A549 (cell line): Measurements from ENCODE around the gene DENND6B. TPM values are rescaled to one million over a fixed set of nuclear protein-coding genes. Genes with fewer than 3 reads are reported as not detected.

Source experiments
- ATAC-seq, 2 experiments: fragments of 200-7000 bp in 1 of 2; fragments of >200 bp in 1 of 2; cut with Nextera tagmentation in 1 of 2; cut with Tn5 transposase in 1 of 2; 3 replicates each; pipeline versions ENCODE4 v1.8.0 to v1.9.1; 2018 to 2020; ENCODE audit warnings: mild to moderate bottlenecking in 1 of 2, moderate library complexity in 1 of 2
- CTCF ChIA-PET: fragments of 300-600 bp; sonication (Branson Sonifier 250); formaldehyde crosslinking; extraction: SDS; loops from one replicate; lab custom pipeline; 2021; ENCODE audit warnings: antibody characterized with exemption, inconsistent platforms; lab: Yijun Ruan, JAX
- POLR2A ChIA-PET: fragments of 350-600 bp; formaldehyde crosslinking; extraction: SDS; loops from one replicate; lab custom pipeline; 2021; ENCODE audit warnings: antibody characterized with exemption, inconsistent platforms; lab: Yijun Ruan, JAX
- DNase-seq, 2 experiments: peaks; one replicate each; pipeline versions ENCODE4 v3.0.0 to v3.0.0-alpha.2; 2011 to 2016; ENCODE audit warnings: low read depth in 1 of 2, low spot score in 1 of 2
- FAIRE-seq: peaks from 2 replicates; lab custom pipeline; 2011; peaks lifted over from hg19 to GRCh38; lab: Jason Lieb, UNC
- H3K27ac ChIP-seq, 2 experiments: fragments of >200 bp; sonication (Bioruptor Twin); formaldehyde crosslinking; 3 replicates each; pipeline ENCODE4 v1.5.1; 2016 to 2017
- H3K4me1 ChIP-seq: fragments of >200 bp; sonication (Bioruptor Twin); formaldehyde crosslinking; 3 replicates; pipeline ENCODE4 v1.6.1; 2016
- H3K4me2 ChIP-seq: fragments of >200 bp; sonication (Bioruptor Twin); formaldehyde crosslinking; 3 replicates; pipeline ENCODE4 v1.6.1; 2016
- H3K4me3 ChIP-seq: fragments of >200 bp; sonication (Bioruptor Twin); formaldehyde crosslinking; 3 replicates; pipeline ENCODE4 v1.5.1; 2016
- H3K9me3 ChIP-seq: fragments of >200 bp; sonication (Bioruptor Twin); formaldehyde crosslinking; 3 replicates; pipeline ENCODE4 v1.6.1; 2016
- CHD2 ChIP-seq: fragments of 150-350 bp; IDR thresholded peaks from 2 replicates; pipeline ENCODE4 v1.6.1; 2014; ENCODE audit warnings: low read length; ENCODE audit not compliant: partially characterized antibody
- CHD4 ChIP-seq: fragments of 200-600 bp; sonication (generic); IDR thresholded peaks from 2 replicates; pipeline ENCODE4 v1.6.1; 2016; ENCODE audit warnings: antibody characterized with exemption, mild to moderate bottlenecking, borderline replicate concordance
- EHMT2 ChIP-seq: fragments of 200-600 bp; sonication (generic); IDR thresholded peaks from 2 replicates; pipeline ENCODE4 v1.6.1; 2016; ENCODE audit warnings: antibody characterized with exemption, low read depth, mild to moderate bottlenecking, moderate library complexity
- ESRRA ChIP-seq: fragments of 150-350 bp; IDR thresholded peaks from 2 replicates; pipeline ENCODE4 v1.6.1; 2014; ENCODE audit warnings: mild to moderate bottlenecking, low read length, borderline replicate concordance
- FOSB ChIP-seq: fragments of 250-450 bp; sonication (Bioruptor Pico); IDR thresholded peaks from 2 replicates; pipeline ENCODE4 v1.5.0; 2020; ENCODE audit warnings: mild to moderate bottlenecking, moderate library complexity
- GATA3 ChIP-seq: IDR thresholded peaks from 2 replicates; pipeline ENCODE4 v1.6.1; 2012; ENCODE audit warnings: borderline replicate concordance
- HOXB13 ChIP-seq: fragments of 250-450 bp; sonication (Bioruptor Pico); IDR thresholded peaks from 2 replicates; pipeline ENCODE4 v1.5.0; 2020; ENCODE audit warnings: low read depth, mild to moderate bottlenecking, moderate library complexity
- JUN ChIP-seq, 2 experiments: fragments of >200 bp; sonication (Bioruptor Twin); formaldehyde crosslinking; IDR thresholded peaks; 2 replicates in 1 of 2; 3 replicates in 1 of 2; pipeline ENCODE4 v1.6.1; 2016 to 2017
- KDM5A ChIP-seq: fragments of 200-600 bp; sonication (generic); IDR thresholded peaks from 2 replicates; pipeline ENCODE4 v1.6.1; 2016; ENCODE audit warnings: antibody characterized with exemption, mild to moderate bottlenecking
- PHF8 ChIP-seq: fragments of 200-600 bp; sonication (generic); IDR thresholded peaks from 2 replicates; pipeline ENCODE4 v1.6.1; 2016; ENCODE audit warnings: low read depth, mild to moderate bottlenecking, antibody characterized with exemption, moderate library complexity, borderline replicate concordance
- POLR2A ChIP-seq: IDR thresholded peaks from 2 replicates; pipeline ENCODE4 v1.6.1; 2012; ENCODE audit warnings: mild to moderate bottlenecking, low read length
- POLR2AphosphoS2 ChIP-seq: conservative IDR thresholded peaks from 2 replicates; pipeline ENCODE4 v1.6.1; 2012; ENCODE audit warnings: low read length, improper control_type of control experiment, inconsistent platforms
- SMC3 ChIP-seq: fragments of >200 bp; sonication (Bioruptor Twin); formaldehyde crosslinking; IDR thresholded peaks from 3 replicates; pipeline ENCODE4 v1.6.1; 2018; ENCODE audit warnings: inconsistent platforms
- WGBS: methylation state at CpG from one replicate; pipeline ENCODE4 v1.1.6; 2017; ENCODE audit errors: missing lambda C conversion rate; 5-methylcytosine and 5-hydroxymethylcytosine counted together
- polyA plus RNA-seq, 4 experiments: library from polyadenylated mRNA; depleted of rRNA in 3 of 4; stranded (reverse); fragments of >200 nt; fragmentation: RNase III in 1 of 4; extraction: RNeasy Plus Mini Kit Qiagen cat#74134 plus additional on column Dnase treatment in 1 of 4; gene quantifications; 2 replicates in 3 of 4; 3 replicates in 1 of 4; pipeline ENCODE4 v1.2.3, GENCODE V29; 2011 to 2017
- TF ChIP-seq, protein P1 (sequence below): fragments of 150-350 bp; IDR thresholded peaks from 2 replicates; pipeline ENCODE4 v1.6.1; 2014; ENCODE audit warnings: low read depth, mild to moderate bottlenecking, low read length
- TF ChIP-seq, protein P2 (sequence below): fragments of 250-450 bp; sonication (Bioruptor Pico); IDR thresholded peaks from 2 replicates; pipeline ENCODE4 v1.5.0; 2021; ENCODE audit warnings: mild to moderate bottlenecking, moderate library complexity, borderline replicate concordance
- TF ChIP-seq, protein P3 (sequence below): IDR thresholded peaks from 2 replicates; pipeline ENCODE4 v1.6.1; 2012; ENCODE audit warnings: low read depth, borderline replicate concordance
- TF ChIP-seq, protein P4 (sequence below): fragments of >200 bp; sonication (Bioruptor Twin); formaldehyde crosslinking; IDR thresholded peaks from 3 replicates; pipeline ENCODE4 v1.6.1; 2016
- TF ChIP-seq, protein P5 (sequence below): IDR thresholded peaks from 2 replicates; pipeline ENCODE4 v1.6.1; 2012
- TF ChIP-seq, protein P6 (sequence below): fragments of >200 bp; sonication (Bioruptor Twin); formaldehyde crosslinking; IDR thresholded peaks from 2 replicates; pipeline ENCODE4 v1.6.1; 2016
- TF ChIP-seq, protein P7 (sequence below): fragments of >200 bp; sonication (Bioruptor Twin); formaldehyde crosslinking; IDR thresholded peaks from 3 replicates; pipeline ENCODE4 v1.5.1; 2016

DENND6B gene
- polyA plus RNA-seq, 2 of the 4 experiments (the other 2 are of a cell fraction) = 1.6 to 1.9 TPM

DNA sequence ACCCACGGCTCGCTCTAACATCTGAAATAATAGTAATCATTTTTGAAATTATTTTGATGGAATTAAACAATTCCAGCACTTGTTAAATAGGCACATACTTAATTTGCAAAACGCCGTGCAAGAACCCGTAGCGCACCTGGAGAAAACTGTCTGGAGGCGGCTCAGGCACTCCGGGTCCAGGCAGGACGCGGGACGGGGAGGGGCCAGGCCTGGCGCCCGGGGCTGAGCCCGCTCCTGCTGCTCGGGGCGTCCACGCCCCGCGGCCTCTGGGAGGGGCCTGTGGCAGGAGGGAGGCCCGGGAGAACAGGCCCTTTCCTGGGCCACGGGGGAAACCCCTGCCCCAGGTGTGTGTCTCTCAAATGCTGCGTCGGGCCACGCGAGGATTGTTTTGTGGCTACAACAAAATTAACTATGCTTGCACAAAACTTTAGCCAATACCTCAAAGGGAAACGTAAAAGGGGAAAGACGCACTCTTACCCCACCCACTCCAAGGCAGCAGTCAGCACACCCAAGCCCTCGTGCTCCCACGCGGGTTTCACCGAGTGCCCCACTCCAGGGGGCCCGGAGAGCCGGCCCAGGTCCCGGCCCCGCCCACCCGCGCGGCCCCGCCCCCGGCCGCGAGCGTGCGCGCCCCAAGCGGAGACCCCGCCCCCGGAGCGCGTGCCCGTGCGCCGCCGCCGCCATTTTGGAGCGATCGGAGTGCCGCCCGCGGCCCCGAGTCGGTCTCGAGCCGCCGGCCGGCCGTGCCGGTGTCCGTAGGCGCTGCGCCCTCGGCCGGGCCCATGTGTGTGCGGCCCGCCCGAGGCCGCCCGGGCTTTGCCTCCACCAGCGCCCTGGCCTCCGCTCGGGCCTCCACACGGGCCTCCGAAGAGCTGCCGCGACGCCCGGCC is 16.1 kb upstream of the DENND6B start, which contains the start of gene PPP6R2:
PPP6R2 (plus strand) TSS at position 677 of the 890 bp plus-strand sequence. CDS start 50,582 bp downstream, outside the sequence.
- peak within 1 kb of the TSS; percentile 88 for H3K4me2 ChIP-seq
- no peak; the same call in 1 of the 2 replicates for TF ChIP-seq POLR2A
- TF ChIP-seq GATA3 = no peak
- no peak for TF ChIP-seq ESRRA
- peak; percentile 31; the same call in 1 of the 2 replicates for TF ChIP-seq PHF8
- TF ChIP-seq SMC3 = no peak
- TF ChIP-seq KDM5A = no peak
- TF ChIP-seq CHD2 = no peak
- TF ChIP-seq, protein P1, sequence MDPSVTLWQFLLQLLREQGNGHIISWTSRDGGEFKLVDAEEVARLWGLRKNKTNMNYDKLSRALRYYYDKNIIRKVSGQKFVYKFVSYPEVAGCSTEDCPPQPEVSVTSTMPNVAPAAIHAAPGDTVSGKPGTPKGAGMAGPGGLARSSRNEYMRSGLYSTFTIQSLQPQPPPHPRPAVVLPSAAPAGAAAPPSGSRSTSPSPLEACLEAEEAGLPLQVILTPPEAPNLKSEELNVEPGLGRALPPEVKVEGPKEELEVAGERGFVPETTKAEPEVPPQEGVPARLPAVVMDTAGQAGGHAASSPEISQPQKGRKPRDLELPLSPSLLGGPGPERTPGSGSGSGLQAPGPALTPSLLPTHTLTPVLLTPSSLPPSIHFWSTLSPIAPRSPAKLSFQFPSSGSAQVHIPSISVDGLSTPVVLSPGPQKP = no peak
- TF ChIP-seq, protein P2, sequence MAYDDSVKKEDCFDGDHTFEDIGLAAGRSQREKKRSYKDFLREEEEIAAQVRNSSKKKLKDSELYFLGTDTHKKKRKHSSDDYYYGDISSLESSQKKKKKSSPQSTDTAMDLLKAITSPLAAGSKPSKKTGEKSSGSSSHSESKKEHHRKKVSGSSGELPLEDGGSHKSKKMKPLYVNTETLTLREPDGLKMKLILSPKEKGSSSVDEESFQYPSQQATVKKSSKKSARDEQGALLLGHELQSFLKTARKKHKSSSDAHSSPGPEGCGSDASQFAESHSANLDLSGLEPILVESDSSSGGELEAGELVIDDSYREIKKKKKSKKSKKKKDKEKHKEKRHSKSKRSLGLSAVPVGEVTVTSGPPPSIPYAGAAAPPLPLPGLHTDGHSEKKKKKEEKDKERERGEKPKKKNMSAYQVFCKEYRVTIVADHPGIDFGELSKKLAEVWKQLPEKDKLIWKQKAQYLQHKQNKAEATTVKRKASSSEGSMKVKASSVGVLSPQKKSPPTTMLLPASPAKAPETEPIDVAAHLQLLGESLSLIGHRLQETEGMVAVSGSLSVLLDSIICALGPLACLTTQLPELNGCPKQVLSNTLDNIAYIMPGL (CRISPR knock-in tag) = no peak
- TF ChIP-seq JUN (IDR thresholded peaks at IDR 0.05) = peak in 1 of 2 experiments; percentile 66; a peak in 2 of 5 replicates
- no peak for TF ChIP-seq EHMT2
- TF ChIP-seq, protein P3, sequence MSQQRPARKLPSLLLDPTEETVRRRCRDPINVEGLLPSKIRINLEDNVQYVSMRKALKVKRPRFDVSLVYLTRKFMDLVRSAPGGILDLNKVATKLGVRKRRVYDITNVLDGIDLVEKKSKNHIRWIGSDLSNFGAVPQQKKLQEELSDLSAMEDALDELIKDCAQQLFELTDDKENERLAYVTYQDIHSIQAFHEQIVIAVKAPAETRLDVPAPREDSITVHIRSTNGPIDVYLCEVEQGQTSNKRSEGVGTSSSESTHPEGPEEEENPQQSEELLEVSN = peak; percentile 30; the same call in 1 of the 2 replicates
- TF ChIP-seq, protein P4, sequence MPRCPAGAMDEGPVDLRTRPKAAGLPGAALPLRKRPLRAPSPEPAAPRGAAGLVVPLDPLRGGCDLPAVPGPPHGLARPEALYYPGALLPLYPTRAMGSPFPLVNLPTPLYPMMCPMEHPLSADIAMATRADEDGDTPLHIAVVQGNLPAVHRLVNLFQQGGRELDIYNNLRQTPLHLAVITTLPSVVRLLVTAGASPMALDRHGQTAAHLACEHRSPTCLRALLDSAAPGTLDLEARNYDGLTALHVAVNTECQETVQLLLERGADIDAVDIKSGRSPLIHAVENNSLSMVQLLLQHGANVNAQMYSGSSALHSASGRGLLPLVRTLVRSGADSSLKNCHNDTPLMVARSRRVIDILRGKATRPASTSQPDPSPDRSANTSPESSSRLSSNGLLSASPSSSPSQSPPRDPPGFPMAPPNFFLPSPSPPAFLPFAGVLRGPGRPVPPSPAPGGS = peak; percentile 36; the same call in 1 of the 3 replicates
- TF ChIP-seq, protein P5, sequence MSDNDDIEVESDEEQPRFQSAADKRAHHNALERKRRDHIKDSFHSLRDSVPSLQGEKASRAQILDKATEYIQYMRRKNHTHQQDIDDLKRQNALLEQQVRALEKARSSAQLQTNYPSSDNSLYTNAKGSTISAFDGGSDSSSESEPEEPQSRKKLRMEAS = peak; percentile 76
- no peak for TF ChIP-seq HOXB13 (CRISPR knock-in tag)
- no peak for TF ChIP-seq FOSB
- TF ChIP-seq CHD4 = no peak
- TF ChIP-seq, protein P6, sequence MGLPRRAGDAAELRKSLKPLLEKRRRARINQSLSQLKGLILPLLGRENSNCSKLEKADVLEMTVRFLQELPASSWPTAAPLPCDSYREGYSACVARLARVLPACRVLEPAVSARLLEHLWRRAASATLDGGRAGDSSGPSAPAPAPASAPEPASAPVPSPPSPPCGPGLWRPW = no peak
- TF ChIP-seq POLR2AphosphoS2 = no peak
- TF ChIP-seq, protein P7, sequence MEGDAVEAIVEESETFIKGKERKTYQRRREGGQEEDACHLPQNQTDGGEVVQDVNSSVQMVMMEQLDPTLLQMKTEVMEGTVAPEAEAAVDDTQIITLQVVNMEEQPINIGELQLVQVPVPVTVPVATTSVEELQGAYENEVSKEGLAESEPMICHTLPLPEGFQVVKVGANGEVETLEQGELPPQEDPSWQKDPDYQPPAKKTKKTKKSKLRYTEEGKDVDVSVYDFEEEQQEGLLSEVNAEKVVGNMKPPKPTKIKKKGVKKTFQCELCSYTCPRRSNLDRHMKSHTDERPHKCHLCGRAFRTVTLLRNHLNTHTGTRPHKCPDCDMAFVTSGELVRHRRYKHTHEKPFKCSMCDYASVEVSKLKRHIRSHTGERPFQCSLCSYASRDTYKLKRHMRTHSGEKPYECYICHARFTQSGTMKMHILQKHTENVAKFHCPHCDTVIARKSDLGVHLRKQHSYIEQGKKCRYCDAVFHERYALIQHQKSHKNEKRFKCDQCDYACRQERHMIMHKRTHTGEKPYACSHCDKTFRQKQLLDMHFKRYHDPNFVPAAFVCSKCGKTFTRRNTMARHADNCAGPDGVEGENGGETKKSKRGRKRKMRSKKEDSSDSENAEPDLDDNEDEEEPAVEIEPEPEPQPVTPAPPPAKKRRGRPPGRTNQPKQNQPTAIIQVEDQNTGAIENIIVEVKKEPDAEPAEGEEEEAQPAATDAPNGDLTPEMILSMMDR = peak; percentile 26; the same call in 1 of the 3 replicates
- FAIRE-seq (no peak), ATAC-seq (peak; percentile 83 to 89), DNase-seq (peak in 1 of 2 experiments; percentile 68)
- POLR2A ChIA-PET = interaction anchor here (1.2 kb wide), 1 partner anchor 97 kb away, joined by 3 read pairs; no protein-coding TSS in a partner anchor
- under 1% methylated on average over 11 of the region's 87 CpGs for WGBS
- peak within 1 kb of the TSS; percentile 74 to 100 for H3K27ac ChIP-seq
- peak within 1 kb of the TSS; percentile 88 for H3K4me3 ChIP-seq
- no peaks in the 10 kb centered on the region for H3K9me3 ChIP-seq
- CTCF ChIA-PET = interaction anchor here (0.6 to 2.7 kb wide), 23 partner anchors 10 to 159 kb away, joined by 3 to 50 read pairs (median 7); partner anchors contain the start of genes HDAC10 and PLXNB2
- no peaks in the 10 kb centered on the region for H3K4me1 ChIP-seq
